Bronchial epithelial cell (primary cell): ENCODE measurements around the gene ITGB7. TPM values are rescaled to one million over a fixed set of nuclear protein-coding genes. Genes with fewer than 3 reads are reported as not detected.
A peak's percentile ranks its signal among the peaks of the same experiment; 100 is the strongest.

ENCODE experiments used
- DNase-seq: peaks from one replicate; pipeline ENCODE4 v3.0.0-alpha.2; 2010; ENCODE audit warnings: low read depth
- FAIRE-seq: peaks from 2 replicates; lab custom pipeline; 2011; peaks lifted over from hg19 to GRCh38; lab: Jason Lieb, UNC
- H3K27me3 ChIP-seq: 2 replicates; pipeline ENCODE4 v1.5.1; 2011; ENCODE audit warnings: low read length; ENCODE audit not compliant: control insufficient read depth, insufficient read depth
- H3K36me3 ChIP-seq: 2 replicates; pipeline ENCODE4 v1.5.1; 2011; ENCODE audit warnings: low read length; ENCODE audit not compliant: control insufficient read depth, insufficient read depth
- H3K4me3 ChIP-seq: 2 replicates; pipeline ENCODE4 v1.5.1; 2011; ENCODE audit warnings: mild to moderate bottlenecking, low read depth, low read length, control low read depth
- total RNA-seq: library from RNA; depleted of rRNA; stranded (reverse); fragments of >200 nt; gene quantifications from 2 replicates; pipeline ENCODE4 v1.2.1, GENCODE V29; 2014
- TF ChIP-seq, protein P1 (sequence below): IDR thresholded peaks from 2 replicates; pipeline ENCODE4 v1.5.1; 2011; ENCODE audit warnings: mild to moderate bottlenecking, moderate library complexity, low read length, control low read depth, inconsistent platforms; ENCODE audit not compliant: insufficient read depth, severe bottlenecking

The ITGB7 gene
- total RNA-seq, 1 donor from 2014 or later, result 8.4 TPM

DNA sequence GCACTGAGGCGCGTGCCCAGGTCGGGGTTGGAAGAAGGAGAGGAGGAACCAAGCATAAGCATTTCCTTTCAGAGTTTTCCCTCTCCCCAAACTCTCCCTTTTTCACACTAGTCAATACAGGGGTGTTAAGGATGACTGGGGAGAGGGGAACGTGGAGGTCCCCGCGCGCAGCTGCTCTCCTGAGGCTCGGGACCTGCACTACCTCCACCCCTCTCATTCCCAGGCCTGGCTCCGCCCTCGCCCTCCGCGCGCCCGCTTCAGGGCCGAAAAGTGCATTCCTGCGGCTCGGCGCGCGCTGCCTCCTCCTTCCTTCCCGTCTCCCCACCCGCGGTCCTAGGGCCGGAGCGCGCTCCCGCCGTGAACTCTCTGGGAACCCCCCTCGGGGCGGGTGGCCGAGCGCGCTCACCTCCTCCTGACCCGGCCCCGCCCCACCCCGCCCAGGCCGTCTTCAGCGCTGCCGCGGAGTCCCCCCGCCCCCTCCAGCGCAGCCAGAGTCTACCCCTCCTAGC, 13.7 kb upstream of the ITGB7 start:
- DNase-seq (peak; percentile 73), FAIRE-seq (no peak)
- TF ChIP-seq, protein P1, sequence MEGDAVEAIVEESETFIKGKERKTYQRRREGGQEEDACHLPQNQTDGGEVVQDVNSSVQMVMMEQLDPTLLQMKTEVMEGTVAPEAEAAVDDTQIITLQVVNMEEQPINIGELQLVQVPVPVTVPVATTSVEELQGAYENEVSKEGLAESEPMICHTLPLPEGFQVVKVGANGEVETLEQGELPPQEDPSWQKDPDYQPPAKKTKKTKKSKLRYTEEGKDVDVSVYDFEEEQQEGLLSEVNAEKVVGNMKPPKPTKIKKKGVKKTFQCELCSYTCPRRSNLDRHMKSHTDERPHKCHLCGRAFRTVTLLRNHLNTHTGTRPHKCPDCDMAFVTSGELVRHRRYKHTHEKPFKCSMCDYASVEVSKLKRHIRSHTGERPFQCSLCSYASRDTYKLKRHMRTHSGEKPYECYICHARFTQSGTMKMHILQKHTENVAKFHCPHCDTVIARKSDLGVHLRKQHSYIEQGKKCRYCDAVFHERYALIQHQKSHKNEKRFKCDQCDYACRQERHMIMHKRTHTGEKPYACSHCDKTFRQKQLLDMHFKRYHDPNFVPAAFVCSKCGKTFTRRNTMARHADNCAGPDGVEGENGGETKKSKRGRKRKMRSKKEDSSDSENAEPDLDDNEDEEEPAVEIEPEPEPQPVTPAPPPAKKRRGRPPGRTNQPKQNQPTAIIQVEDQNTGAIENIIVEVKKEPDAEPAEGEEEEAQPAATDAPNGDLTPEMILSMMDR, result no peak
- Histone ChIP-seq H3K36me3 (peaks cover 20% of the 10 kb centered on the region), H3K27me3 (no peaks in the 10 kb centered on the region), H3K4me3 (peak overlapping the region; percentile 50)

DNA sequence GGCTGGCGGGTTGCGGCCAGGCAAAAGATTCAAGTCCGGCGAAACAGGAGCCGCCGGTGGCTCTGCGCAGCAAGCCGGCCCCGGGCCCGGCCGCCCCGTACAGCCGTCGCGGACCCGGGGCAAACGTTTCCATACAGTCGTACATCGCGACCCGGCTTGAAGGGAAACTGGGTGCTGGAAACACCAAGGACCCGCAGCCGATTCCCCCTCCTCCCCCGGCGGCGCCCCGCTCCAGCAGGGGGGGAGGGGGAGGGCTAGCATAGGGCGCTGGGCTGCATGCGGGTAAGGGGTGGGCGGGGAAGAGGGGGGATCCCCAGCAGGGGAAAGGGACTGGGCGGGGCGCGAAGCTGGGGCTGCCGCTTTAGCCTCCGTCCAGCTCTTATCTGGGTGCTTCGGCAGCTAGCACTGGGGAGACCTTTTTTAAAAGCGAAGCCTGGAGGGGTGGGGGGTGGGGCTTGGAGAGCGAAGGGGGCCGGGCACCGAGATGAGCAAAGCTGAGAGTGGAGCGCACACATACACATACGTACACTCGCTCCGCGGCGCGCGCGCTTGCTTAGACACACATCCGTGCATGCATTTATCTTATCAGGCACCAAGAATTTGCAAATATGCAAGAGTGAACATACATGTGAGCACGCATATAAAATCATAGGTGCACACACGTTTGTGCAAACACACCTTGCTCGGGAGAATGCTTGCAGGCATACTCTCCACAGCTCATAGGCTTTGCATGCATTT, 13.1 kb upstream of the ITGB7 start:
- FAIRE-seq (no peak), DNase-seq (peak; percentile 59)
- Histone ChIP-seq H3K36me3 (peaks cover 22% of the 10 kb centered on the region), H3K27me3 (no peaks in the 10 kb centered on the region), H3K4me3 (peak overlapping the region; percentile 50)
- TF ChIP-seq, protein P1, result no peak

DNA sequence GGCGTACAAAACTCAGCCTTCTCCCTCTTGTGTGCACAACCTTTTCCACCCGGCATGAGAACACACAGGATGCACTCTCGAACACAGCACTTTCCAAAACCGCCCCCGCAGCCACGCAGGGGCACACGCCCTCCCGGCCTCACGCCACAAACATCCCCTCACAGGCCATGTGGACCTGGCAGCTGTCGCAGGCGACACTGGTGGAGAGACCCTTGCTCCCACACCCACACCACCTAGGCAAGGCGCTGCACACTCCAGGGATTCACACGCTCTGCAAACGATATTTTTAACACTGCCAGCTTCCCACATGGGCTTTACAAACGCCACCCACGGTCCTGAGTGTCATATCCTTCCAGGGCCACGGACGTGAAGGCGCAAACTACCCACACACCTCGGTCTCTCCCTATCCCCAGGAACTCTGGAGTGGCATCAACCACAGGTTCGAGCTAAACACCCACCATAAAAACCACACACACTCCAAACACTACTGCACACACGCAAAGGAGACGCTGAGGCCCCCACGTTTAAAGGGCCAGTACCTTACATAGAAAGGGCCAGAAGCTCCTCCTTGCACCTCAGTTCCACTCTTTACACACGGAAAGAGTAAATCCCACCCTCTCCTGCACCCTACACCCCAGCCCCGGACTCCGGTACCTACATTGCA, 12.4 kb upstream of the ITGB7 start:
- Histone ChIP-seq H3K36me3 (peaks cover 26% of the 10 kb centered on the region), H3K27me3 (no peaks in the 10 kb centered on the region), H3K4me3 (peak overlapping the region; percentile 50)
- DNase-seq (no peak), FAIRE-seq (no peak)
- TF ChIP-seq, protein P1, result no peak

DNA sequence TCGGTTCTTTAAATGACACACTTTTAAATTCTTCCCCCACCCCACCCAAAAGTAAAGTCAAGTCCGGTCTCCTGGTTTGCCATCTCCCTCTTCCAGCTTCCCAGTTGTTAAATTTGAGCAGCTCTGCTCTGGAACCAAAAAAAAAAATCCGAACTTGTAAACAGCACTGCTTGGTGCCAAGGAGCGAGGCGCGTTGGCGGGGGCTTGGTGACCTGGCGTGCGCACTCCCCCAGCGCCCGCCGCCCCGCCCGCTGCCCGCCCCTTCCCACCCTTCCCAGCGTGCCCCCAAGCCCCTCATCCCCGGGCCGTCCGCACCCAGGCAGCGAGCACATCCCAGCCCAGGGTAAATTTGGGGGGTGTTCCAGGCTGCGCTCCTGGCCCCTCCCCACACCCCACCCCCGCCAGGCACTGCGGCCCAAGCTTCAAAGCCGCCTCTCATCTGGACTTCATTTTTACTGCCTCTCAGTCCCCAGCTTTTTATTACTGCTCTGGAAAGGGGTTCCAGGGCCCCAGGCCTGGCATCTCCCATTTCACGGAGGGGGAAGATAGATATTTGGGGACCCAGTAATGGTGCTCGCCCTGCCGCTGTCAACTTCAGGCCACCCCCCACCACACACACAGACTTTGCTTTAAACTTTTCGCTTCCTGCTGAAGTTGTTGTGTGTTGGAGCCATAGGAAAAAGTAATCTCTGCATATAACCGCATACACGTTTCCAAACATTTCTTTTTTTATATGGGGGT, 11.7 kb upstream of the ITGB7 start:
- DNase-seq, result no peak
- H3K36me3 ChIP-seq, result peaks cover 33% of the 10 kb centered on the region
- peak overlapping the region; percentile 50 for H3K4me3 ChIP-seq
- TF ChIP-seq, protein P1, result no peak
- FAIRE-seq, result no peak
- H3K27me3 ChIP-seq, result no peaks in the 10 kb centered on the region

DNA sequence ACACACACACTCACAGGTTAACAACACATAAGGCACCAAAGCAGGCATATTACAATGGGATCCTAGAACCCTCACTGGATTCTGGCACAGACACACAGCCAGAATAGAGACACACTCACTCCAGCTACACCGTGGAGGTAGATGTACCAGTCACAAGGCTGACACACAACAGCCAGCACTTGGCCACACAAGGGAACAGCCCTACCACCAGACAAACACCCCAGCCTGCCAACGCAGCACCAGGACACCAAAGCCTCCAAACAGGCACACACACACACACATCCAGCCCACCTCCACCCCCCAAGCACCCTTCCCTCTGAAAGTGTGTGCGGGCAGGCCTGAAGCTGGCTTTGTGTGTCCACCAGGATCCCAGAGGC, 10.9 kb upstream of the ITGB7 start:
- peaks cover 36% of the 10 kb centered on the region for H3K36me3 ChIP-seq
- no peaks in the 10 kb centered on the region for H3K27me3 ChIP-seq
- TF ChIP-seq, protein P1, result no peak
- FAIRE-seq (no peak), DNase-seq (no peak)
- H3K4me3 ChIP-seq, result no peak overlapping the region
